HL-60/S4 treated with phorbol 12-myristate 13-acetate at 8.2 ng/mL for 4 days and 3 days (cell line): Measurements from ENCODE around the gene RTN4R.

Source experiments
- in situ Hi-C: fragments of 300-500 bp; cut with MboI; formaldehyde crosslinking; loops from 2 replicates; pipeline ENCODE4 v1.15.0; 2022; ENCODE audit warnings: low sequenced_read_pairs

Gene RTN4R

GRCh38 chr22:20204806-20205205 lies 63.3 kb downstream of the RTN4R start:
- in situ Hi-C loops = no loop called here

GRCh38 chr22:20204311-20204710 lies 63.8 kb downstream of the RTN4R start:
- in situ Hi-C loops = no loop called here

- in situ Hi-C loops = no loop called here
Measured at GRCh38 chr22:20203552-20204201, 64.4 kb downstream of the RTN4R start.

GRCh38 chr22:20203142-20203551 lies 65.0 kb downstream of the RTN4R start:
- in situ Hi-C loops = no loop called here

GRCh38 chr22:20201837-20202392 lies 66.2 kb downstream of the RTN4R start:
- in situ Hi-C loops = no loop called here

- in situ Hi-C loops = no loop called here
Measured at GRCh38 chr22:20199906-20200305, 68.2 kb downstream of the RTN4R start.

GRCh38 chr22:20199413-20199842 lies 68.7 kb downstream of the RTN4R start:
- in situ Hi-C loops = no loop called here

GRCh38 chr22:20198557-20199319 lies 69.4 kb downstream of the RTN4R start:
- in situ Hi-C loops = no loop called here

- in situ Hi-C loops = no loop called here
Measured at GRCh38 chr22:20197407-20198030, 70.6 kb downstream of the RTN4R start.

GRCh38 chr22:20196094-20196842 lies 71.8 kb downstream of the RTN4R start:
- in situ Hi-C loops = no loop called here

- in situ Hi-C loops = no loop called here
Measured at GRCh38 chr22:20194681-20195593, 73.2 kb downstream of the RTN4R start.

- in situ Hi-C loops = no loop called here
Measured at GRCh38 chr22:20193761-20194494, 74.2 kb downstream of the RTN4R start.

- in situ Hi-C loops = no loop called here
Measured at GRCh38 chr22:20192972-20193760, 75.0 kb downstream of the RTN4R start.

GRCh38 chr22:20192293-20192971 lies 75.7 kb downstream of the RTN4R start:
- in situ Hi-C loops = no loop called here

- in situ Hi-C loops = no loop called here
Measured at GRCh38 chr22:20191803-20192202, 76.3 kb downstream of the RTN4R start.
